ENCODE data around the gene LIN9. TPM values are rescaled to one million over a fixed set of nuclear protein-coding genes. Genes with fewer than 3 reads are reported as not detected.

LIN9 gene
- total RNA-seq, 2 experiments from 2014 or later: 10.8 to 14.3 TPM

GRCh38 chr1:226236826-226237225, 72.1 kb downstream of the LIN9 start:
- DNase-seq: no peak
- CTCF ChIA-PET: no interaction called here
- no peak for ATAC-seq
- Mint-ChIP-seq H3K4me3 (no peak overlapping the region), H3K36me3 (peaks cover 18% of the 10 kb centered on the region), H3K4me1 (no peaks in the 10 kb centered on the region), H3K9me3 (ENCODE audit: low read depth) (no peaks in the 10 kb centered on the region), H3K27ac (no peak overlapping the region), H3K27me3 (no peaks in the 10 kb centered on the region)

GRCh38 chr1:226233806-226234205, 75.2 kb downstream of the LIN9 start:
- ATAC-seq (no peak), DNase-seq (no peak)
- no peak overlapping the region for H3K4me3 Mint-ChIP-seq
- H3K36me3 Mint-ChIP-seq: peaks cover 23% of the 10 kb centered on the region
- H3K27ac Mint-ChIP-seq: no peak overlapping the region
- CTCF ChIA-PET: no interaction called here
- no peaks in the 10 kb centered on the region for H3K4me1 Mint-ChIP-seq
- no peaks in the 10 kb centered on the region for H3K27me3 Mint-ChIP-seq
- no peaks in the 10 kb centered on the region for H3K9me3 Mint-ChIP-seq (ENCODE audit: low read depth)

DNA sequence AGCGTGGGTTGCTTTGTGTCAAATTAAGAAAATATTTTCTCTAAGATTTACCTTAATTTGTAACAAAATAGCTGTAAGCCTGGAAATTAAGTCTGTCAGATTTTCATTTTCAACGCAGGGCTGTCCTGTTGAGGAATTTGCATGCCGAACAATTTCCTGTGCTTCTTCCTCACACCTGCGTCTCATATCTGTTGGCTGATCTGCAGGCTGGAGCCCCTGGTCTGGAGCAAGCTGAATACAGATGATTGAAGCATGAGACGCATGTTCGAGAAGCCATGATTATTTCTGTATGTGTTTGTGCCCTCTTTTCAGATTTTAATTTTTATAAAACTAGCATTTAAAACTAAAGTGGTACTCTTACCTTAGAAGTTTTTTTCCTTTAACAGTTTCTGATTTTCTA, 75.7 kb downstream of the LIN9 start:
- DNase-seq (no peak), ATAC-seq (no peak)
- CTCF ChIA-PET: interaction anchor here (1.0 to 1.5 kb wide), 4 partner anchors 9 to 108 kb away, joined by 3 to 5 read pairs (median 4); partner anchors contain the start of gene MIXL1
- Mint-ChIP-seq H3K36me3 (peaks cover 23% of the 10 kb centered on the region), H3K4me1 (no peaks in the 10 kb centered on the region), H3K9me3 (ENCODE audit: low read depth) (no peaks in the 10 kb centered on the region), H3K27me3 (no peaks in the 10 kb centered on the region), H3K27ac (no peak overlapping the region), H3K4me3 (no peak overlapping the region)

DNA sequence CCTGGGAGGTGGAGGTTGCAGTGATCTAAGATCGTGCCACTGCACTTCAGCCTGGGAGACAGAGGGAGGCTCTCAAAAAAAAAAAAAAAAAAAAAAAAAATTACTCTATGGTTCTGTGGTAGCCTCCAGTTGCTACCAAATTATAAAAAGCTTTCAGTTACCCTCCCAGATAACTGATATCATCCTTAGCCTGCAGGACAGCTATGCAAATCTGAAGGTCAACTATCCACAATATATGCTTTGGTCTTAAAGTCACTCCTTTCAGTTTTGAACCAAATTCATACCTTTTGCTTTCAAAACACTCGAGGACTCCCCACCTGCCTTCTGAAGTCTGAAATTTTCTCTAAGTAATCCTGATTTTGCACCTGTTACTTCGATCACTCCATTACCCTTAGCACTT, 82.4 kb downstream of the LIN9 start:
- peaks cover 2% of the 10 kb centered on the region for H3K4me1 Mint-ChIP-seq
- CTCF ChIA-PET: interaction anchor here (1.2 to 1.9 kb wide), 2 partner anchors 101 to 107 kb away, joined by 4 to 6 read pairs; no protein-coding TSS in a partner anchor
- H3K4me3 Mint-ChIP-seq: no peak overlapping the region
- DNase-seq: no peak
- H3K9me3 Mint-ChIP-seq (ENCODE audit: low read depth): no peaks in the 10 kb centered on the region
- peaks cover 25% of the 10 kb centered on the region for H3K27me3 Mint-ChIP-seq
- H3K36me3 Mint-ChIP-seq: peaks cover 6% of the 10 kb centered on the region
- no peak overlapping the region for H3K27ac Mint-ChIP-seq
- ATAC-seq: no peak

DNA sequence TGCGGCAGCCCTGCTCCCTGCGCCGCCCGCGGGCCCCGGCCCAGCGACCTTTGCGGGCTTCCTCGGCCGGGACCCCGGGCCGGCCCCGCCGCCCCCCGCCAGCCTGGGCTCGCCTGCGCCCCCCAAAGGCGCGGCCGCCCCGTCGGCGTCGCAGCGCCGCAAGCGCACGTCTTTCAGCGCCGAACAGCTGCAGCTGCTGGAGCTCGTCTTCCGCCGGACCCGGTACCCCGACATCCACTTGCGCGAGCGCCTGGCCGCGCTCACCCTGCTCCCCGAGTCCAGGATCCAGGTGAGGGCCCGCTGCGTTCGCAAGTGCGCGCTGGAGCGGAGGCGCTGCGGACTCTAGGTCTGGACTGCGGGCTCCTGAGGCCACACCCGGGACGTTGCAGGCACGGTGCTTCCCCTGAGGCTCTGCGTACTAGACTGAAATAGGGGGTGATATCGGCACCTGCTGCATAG, 85.1 kb downstream of the LIN9 start:
- no peaks in the 10 kb centered on the region for H3K9me3 Mint-ChIP-seq (ENCODE audit: low read depth)
- peak; percentile 75 for ATAC-seq
- H3K27ac Mint-ChIP-seq: no peak overlapping the region
- H3K27me3 Mint-ChIP-seq: peaks cover 36% of the 10 kb centered on the region
- peak; percentile 54 for DNase-seq
- peaks cover 2% of the 10 kb centered on the region for H3K36me3 Mint-ChIP-seq
- peak overlapping the region; percentile 75 for H3K4me3 Mint-ChIP-seq
- CTCF ChIA-PET: interaction anchor here (0.6 to 1.7 kb wide), 5 partner anchors 9 to 98 kb away, joined by 3 to 4 read pairs (median 3); no protein-coding TSS in a partner anchor
- H3K4me1 Mint-ChIP-seq: peaks cover 2% of the 10 kb centered on the region

- Mint-ChIP-seq H3K4me1 (peaks cover 2% of the 10 kb centered on the region), H3K27me3 (peaks cover 36% of the 10 kb centered on the region), H3K4me3 (peak within 1 kb of the TSS; percentile 75), H3K36me3 (peaks cover 2% of the 10 kb centered on the region), H3K9me3 (ENCODE audit: low read depth) (no peaks in the 10 kb centered on the region), H3K27ac (no peak within 1 kb of the TSS)
- ATAC-seq (peak; percentile 55), DNase-seq (no peak)
- CTCF ChIA-PET: interaction anchor here (0.7 to 1.8 kb wide), 4 partner anchors 10 to 98 kb away, joined by 3 to 4 read pairs (median 4); no protein-coding TSS in a partner anchor
Observed at GRCh38 chr1:226223157-226223785, 85.7 kb downstream of the LIN9 start, which contains the start of gene MIXL1. Gene MIXL1, plus strand, starts transcription at chr1:226223664. Its CDS starts 18 bp downstream, at chr1:226223682.

GRCh38 chr1:226222686-226223085, 86.3 kb downstream of the LIN9 start:
- H3K9me3 Mint-ChIP-seq (ENCODE audit: low read depth): no peaks in the 10 kb centered on the region
- H3K27ac Mint-ChIP-seq: no peak overlapping the region
- H3K27me3 Mint-ChIP-seq: peaks cover 36% of the 10 kb centered on the region
- H3K4me3 Mint-ChIP-seq: peak overlapping the region; percentile 30
- peaks cover 2% of the 10 kb centered on the region for H3K36me3 Mint-ChIP-seq
- H3K4me1 Mint-ChIP-seq: peaks cover 2% of the 10 kb centered on the region
- CTCF ChIA-PET: interaction anchor here (1.0 to 1.8 kb wide), 2 partner anchors 10 to 19 kb away, joined by 3 to 4 read pairs; no protein-coding TSS in a partner anchor
- ATAC-seq (no peak), DNase-seq (no peak)

- no peak overlapping the region for H3K27ac Mint-ChIP-seq
- peaks cover 36% of the 10 kb centered on the region for H3K27me3 Mint-ChIP-seq
Observed at GRCh38 chr1:226220473-226221189, 88.3 kb downstream of the LIN9 start.

DNA sequence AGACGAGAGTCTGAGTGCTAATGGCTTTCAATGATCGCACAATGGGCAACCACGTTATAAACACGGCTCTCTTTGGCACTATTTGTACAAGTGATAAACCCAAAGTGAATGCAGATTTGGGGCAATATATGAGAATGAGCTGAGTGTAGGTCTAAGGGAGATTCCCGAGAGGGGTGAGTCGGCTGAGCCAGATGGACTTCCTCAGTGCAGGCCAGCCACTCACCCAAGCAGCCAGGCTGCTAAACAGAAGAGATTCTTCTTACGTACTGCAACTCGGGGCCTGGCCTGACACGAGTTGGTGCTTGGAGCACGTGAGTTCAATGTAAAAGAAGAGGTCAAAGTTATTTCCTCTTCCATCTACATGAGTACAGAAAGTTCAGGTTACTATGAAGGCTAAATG, 91.7 kb downstream of the LIN9 start:
- Mint-ChIP-seq H3K36me3 (no peaks in the 10 kb centered on the region), H3K9me3 (ENCODE audit: low read depth) (no peaks in the 10 kb centered on the region), H3K4me3 (no peak overlapping the region), H3K27ac (no peak overlapping the region), H3K27me3 (peaks cover 16% of the 10 kb centered on the region), H3K4me1 (no peaks in the 10 kb centered on the region)
- CTCF ChIA-PET: no interaction called here
- ATAC-seq (no peak), DNase-seq (peak; percentile 5)

More at GRCh38 chr1:226220473-226221189, 88.3 kb downstream of the LIN9 start:
- Mint-ChIP-seq H3K9me3 (ENCODE audit: low read depth) (no peaks in the 10 kb centered on the region), H3K4me3 (no peak overlapping the region), H3K36me3 (no peaks in the 10 kb centered on the region), H3K4me1 (peaks cover 2% of the 10 kb centered on the region)
- ATAC-seq (no peak), DNase-seq (no peak)
- CTCF ChIA-PET: interaction anchor here (1.0 kb wide), 1 partner anchor 95 kb away, joined by 3 read pairs; no protein-coding TSS in a partner anchor

DNA sequence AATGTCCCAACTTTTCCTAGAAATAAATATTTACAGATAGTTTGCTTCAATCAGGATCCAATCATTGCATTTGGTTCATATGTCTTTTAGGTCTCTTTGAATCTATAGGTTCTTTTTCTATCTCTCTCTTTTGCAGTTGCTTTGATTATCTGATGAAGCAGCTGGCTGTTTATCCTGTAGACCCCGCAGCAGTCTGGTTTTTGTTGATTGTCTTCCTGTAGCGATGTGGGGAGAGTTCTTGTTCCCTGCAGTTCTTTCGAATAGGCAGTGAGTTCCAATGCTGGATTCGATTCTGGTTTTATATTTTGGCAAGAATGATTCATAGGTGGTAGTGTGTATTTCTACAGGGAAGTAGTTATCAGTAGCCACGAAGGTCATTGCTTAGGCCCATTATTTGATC, 92.9 kb downstream of the LIN9 start:
- ATAC-seq: no peak
- Mint-ChIP-seq H3K4me3 (no peak overlapping the region), H3K36me3 (no peaks in the 10 kb centered on the region), H3K4me1 (no peaks in the 10 kb centered on the region), H3K27me3 (peaks cover 8% of the 10 kb centered on the region), H3K27ac (no peak overlapping the region), H3K9me3 (ENCODE audit: low read depth) (no peaks in the 10 kb centered on the region)
- no peak for DNase-seq
- CTCF ChIA-PET: no interaction called here

GRCh38 chr1:226215239-226215638, 93.7 kb downstream of the LIN9 start:
- no peak for DNase-seq
- Mint-ChIP-seq H3K9me3 (ENCODE audit: low read depth) (no peaks in the 10 kb centered on the region), H3K27me3 (peaks cover 6% of the 10 kb centered on the region), H3K36me3 (no peaks in the 10 kb centered on the region), H3K4me1 (no peaks in the 10 kb centered on the region), H3K4me3 (no peak overlapping the region), H3K27ac (no peak overlapping the region)
- CTCF ChIA-PET: no interaction called here
- no peak for ATAC-seq

DNA sequence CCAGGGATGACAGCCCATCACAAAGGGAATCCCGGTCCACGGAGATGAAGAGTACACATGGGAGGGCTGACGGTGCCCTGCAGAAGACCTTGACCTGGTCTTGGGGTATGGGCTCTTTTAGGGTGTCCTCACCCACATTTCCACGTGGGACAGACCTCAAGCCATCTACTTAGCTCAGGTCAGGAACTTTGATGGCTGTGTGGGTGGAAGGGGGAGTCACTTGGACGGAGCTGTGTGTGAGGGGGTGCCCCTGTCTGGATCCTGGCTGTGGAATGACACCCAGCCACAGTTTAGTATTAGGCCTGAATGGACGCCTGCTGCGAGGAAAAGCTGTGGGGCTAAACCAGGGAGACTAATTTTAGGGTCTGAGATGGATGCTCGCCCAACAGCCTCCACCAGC, 96.4 kb downstream of the LIN9 start:
- CTCF ChIA-PET: interaction anchor here (1.4 kb wide), 1 partner anchor 15 kb away, joined by 7 read pairs; no protein-coding TSS in a partner anchor
- no peak overlapping the region for H3K4me3 Mint-ChIP-seq
- ATAC-seq (no peak), DNase-seq (no peak)
- H3K27ac Mint-ChIP-seq: no peak overlapping the region
- no peaks in the 10 kb centered on the region for H3K27me3 Mint-ChIP-seq
- H3K4me1 Mint-ChIP-seq: no peaks in the 10 kb centered on the region
- H3K9me3 Mint-ChIP-seq (ENCODE audit: low read depth): no peaks in the 10 kb centered on the region
- no peaks in the 10 kb centered on the region for H3K36me3 Mint-ChIP-seq

DNA sequence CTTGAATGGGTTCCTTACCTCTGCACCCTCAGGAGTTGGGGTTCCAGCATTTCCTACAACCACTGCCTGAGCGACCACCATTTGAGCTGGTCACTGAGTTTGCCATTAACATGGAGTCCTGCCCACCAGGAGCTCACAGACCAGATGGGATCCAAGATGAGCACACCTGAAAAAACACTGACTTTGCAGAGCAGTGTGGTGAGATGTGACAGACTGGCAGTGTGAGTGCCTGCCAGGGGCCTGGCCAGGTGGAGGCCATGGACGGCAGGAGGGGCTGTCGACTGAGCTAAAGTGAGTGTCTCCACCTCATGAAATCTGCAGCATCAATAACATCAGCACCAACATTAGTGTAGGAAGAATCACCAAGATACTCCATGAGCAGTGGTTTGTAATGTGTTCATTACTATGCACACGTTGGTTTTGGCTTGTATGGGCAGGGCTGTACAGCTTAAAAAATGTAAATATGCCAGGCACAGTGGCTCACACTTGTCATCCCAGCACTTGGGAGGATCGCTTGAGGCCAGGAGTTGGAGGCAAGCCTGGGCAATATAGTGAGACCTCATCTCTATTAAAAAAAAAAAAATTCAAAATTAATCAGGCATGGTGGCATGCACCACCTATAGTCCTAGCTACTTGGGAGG, 97.7 kb downstream of the LIN9 start:
- Mint-ChIP-seq H3K9me3 (ENCODE audit: low read depth) (no peaks in the 10 kb centered on the region), H3K4me1 (no peaks in the 10 kb centered on the region), H3K27ac (no peak overlapping the region), H3K4me3 (no peak overlapping the region), H3K27me3 (no peaks in the 10 kb centered on the region), H3K36me3 (no peaks in the 10 kb centered on the region)
- DNase-seq (no peak), ATAC-seq (no peak)
- CTCF ChIA-PET: interaction anchor here (1.2 to 1.6 kb wide), 3 partner anchors 19 to 122 kb away, joined by 3 read pairs; no protein-coding TSS in a partner anchor
